Muscle layer of colon (tissue), 2 donors: ENCODE data around the gene LIN7A.

Experiments used
- H3K27ac ChIP-seq: one replicate; pipeline ENCODE4 v1.7.0; 2013; ENCODE audit warnings: low read depth, mild to moderate bottlenecking, low read length, moderate library complexity
- H3K27me3 ChIP-seq, 2 donors: one replicate each; pipeline ENCODE4 v1.7.0; 2013; ENCODE audit warnings: low read length in 2 of 2, mild to moderate bottlenecking in 2 of 2; ENCODE audit not compliant: insufficient read depth in 2 of 2, control insufficient read depth in 1 of 2
- H3K36me3 ChIP-seq: one replicate; pipeline ENCODE4 v1.7.0; 2013; ENCODE audit warnings: mild to moderate bottlenecking, low read length; ENCODE audit not compliant: insufficient read depth
- H3K4me1 ChIP-seq: one replicate; pipeline ENCODE4 v1.7.0; 2013; ENCODE audit warnings: mild to moderate bottlenecking, low read length; ENCODE audit not compliant: insufficient read depth
- H3K4me3 ChIP-seq, 2 donors: one replicate each; pipeline ENCODE4 v1.7.0; 2013; ENCODE audit warnings: low read length in 2 of 2, low read depth in 1 of 2, mild to moderate bottlenecking in 1 of 2, moderate library complexity in 1 of 2
- H3K9ac ChIP-seq: one replicate; pipeline ENCODE4 v1.7.0; 2013; ENCODE audit warnings: low read length
- H3K9me3 ChIP-seq: one replicate; pipeline ENCODE4 v1.7.0; 2013; ENCODE audit warnings: mild to moderate bottlenecking, low read length
- donor health status: abdominal sarcoma.
- donor health status: Adenocarcinoma of cecum.

The LIN7A gene

DNA sequence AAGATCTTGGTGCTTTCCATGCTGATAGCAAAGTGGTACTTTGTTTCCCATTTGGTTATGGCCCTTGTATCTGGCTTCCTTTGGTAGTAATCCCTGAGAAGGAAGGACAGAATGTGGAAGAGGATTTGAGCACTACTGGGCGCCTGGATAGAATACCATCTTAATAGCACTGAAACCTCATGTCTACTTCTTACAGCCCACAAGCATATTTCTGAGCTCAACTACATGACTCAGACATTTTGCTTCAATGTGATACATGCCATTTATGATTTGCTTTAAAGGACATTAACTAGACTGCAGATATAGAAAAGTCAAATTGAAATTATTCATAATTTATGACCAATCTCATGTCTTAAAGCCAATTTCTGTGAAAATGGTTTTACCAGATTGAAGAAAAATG is 80.4 kb downstream of the LIN7A start:
- Histone ChIP-seq H3K4me3 (no peak overlapping the region), H3K36me3 (no peaks in the 10 kb centered on the region), H3K27me3 (no peaks in the 10 kb centered on the region), H3K9me3 (no peaks in the 10 kb centered on the region), H3K4me1 (no peaks in the 10 kb centered on the region), H3K9ac (no peak overlapping the region), H3K27ac (no peak overlapping the region)

DNA sequence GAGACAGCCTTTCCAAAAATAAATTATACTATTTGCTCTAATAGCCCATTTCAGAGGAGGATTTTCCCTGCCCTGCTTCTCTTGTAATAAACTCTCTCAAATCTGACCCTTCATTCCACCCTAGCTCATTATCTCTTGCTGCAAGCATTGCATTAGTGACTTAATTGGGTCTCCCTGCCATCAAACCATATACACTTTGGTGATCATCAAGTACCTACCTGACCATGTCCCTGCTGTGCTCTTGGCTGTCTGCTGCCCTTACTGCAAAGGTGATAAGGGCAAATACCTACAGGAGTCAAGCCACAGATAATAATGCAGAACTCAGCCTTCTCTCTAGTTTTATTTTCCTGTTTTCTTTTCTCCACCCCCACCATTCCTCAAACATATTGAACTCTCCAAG is 88.4 kb downstream of the LIN7A start:
- H3K27me3 ChIP-seq: no peaks in the 10 kb centered on the region
- no peaks in the 10 kb centered on the region for H3K9me3 ChIP-seq
- no peaks in the 10 kb centered on the region for H3K36me3 ChIP-seq
- H3K4me1 ChIP-seq: no peaks in the 10 kb centered on the region
- no peak overlapping the region for H3K27ac ChIP-seq
- no peak overlapping the region for H3K4me3 ChIP-seq
- H3K9ac ChIP-seq: no peak overlapping the region

DNA sequence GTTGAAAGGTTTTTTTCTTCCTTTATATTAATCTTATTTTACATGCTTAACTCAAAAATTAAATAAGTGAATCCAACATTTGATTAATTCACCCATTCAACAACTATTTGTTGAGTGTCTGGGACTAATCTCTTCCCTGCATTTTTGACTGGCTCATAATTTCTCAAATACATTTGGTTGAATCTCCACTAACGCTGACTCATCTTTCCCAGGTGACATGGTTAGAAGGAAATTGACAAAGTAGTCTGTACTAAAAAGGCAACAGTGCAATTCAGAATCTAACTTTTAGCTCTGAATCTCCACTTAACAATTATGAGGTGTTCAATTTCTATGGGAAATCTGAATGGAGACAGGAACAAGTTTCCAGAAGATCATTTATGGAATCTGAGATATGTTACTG is 88.9 kb downstream of the LIN7A start:
- Histone ChIP-seq H3K36me3 (no peaks in the 10 kb centered on the region), H3K9ac (no peak overlapping the region), H3K4me3 (no peak overlapping the region), H3K9me3 (no peaks in the 10 kb centered on the region), H3K27me3 (no peaks in the 10 kb centered on the region), H3K27ac (no peak overlapping the region), H3K4me1 (no peaks in the 10 kb centered on the region)

DNA sequence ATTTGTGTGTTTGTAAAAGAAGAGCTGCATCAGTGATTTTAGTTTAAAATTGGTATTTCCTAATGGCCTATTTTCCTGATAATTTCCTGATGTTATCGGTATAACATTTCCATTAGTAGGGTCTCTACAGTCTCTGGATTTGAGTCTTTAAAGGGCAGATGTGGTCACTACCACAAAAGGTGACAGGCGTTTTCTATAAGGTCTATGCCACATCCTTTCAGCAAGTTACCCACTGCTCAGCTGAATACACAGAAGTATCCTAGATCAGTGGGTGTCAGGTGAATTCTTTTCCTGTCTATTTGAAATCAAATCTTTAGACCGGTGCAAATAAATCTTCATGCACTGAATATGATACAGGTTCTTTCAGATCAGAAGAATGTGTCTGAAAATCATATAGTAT is 90.2 kb downstream of the LIN7A start:
- Histone ChIP-seq H3K9me3 (no peaks in the 10 kb centered on the region), H3K4me1 (no peaks in the 10 kb centered on the region), H3K4me3 (no peak overlapping the region), H3K36me3 (no peaks in the 10 kb centered on the region), H3K9ac (no peak overlapping the region), H3K27me3 (no peaks in the 10 kb centered on the region), H3K27ac (no peak overlapping the region)

DNA sequence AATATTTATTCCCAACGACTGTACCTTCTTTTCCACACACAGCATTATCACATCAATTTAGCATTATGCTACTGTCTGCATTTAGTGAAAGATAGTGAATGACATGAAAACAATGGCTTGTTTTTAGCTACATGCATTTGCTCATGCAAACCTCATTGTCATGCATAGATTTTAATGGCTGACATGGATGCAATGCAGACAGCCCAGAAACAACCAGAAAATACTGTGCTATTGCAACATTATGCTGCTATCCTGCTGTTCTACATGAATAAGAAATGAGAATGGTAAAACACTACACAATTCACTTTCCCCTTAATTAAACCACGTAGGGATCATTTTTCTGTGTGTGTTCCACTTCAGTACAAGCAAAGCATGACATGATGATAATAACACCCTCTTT is 90.8 kb downstream of the LIN7A start:
- H3K9ac ChIP-seq: no peak overlapping the region

DNA sequence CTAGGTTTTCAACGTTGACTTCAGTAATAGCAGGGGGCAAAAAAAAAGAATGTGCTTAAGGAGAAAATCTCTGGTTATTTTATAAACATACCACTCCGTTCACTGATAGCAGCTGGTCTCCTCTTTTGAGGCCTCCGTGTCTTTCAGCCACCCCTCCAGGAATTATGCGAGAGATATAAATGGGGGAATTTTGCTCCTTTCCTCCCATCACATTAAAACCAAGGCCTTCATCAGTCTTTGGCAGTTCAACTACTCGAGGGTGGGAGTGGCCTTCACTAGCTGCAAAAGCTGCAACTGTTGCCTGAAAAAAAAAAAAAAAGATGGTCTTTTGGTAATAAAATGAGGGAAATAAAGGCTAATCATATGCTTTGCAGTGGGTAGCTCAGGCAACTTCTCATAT is 92.1 kb downstream of the LIN7A start:
- Histone ChIP-seq H3K27me3 (no peaks in the 10 kb centered on the region), H3K9me3 (no peaks in the 10 kb centered on the region), H3K4me3 (no peak overlapping the region), H3K27ac (no peak overlapping the region), H3K9ac (no peak overlapping the region), H3K4me1 (no peaks in the 10 kb centered on the region), H3K36me3 (no peaks in the 10 kb centered on the region)

More for the DNA sequence above, 90.8 kb downstream of the LIN7A start:
- no peaks in the 10 kb centered on the region for H3K27me3 ChIP-seq
- no peaks in the 10 kb centered on the region for H3K4me1 ChIP-seq
- H3K36me3 ChIP-seq: no peaks in the 10 kb centered on the region
- H3K9me3 ChIP-seq: no peaks in the 10 kb centered on the region
- H3K4me3 ChIP-seq: no peak overlapping the region
- H3K27ac ChIP-seq: no peak overlapping the region

DNA sequence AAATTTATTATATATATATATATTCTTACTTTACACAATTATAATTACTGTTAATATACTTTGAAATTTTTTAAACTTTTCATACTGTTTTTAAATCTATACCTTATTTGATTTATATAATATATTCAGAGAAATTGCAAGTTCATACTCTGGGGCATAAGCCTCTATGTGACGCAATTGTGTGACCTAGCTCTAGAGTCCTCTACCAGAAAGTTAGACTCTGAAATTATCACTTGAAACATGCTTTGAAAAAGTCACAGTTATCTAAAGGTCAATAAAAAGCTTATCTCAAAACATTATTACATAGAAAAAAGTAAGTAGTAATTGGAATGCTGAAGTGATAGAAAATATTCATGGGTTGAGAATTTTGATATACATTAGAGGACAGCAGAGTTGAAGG is 93.8 kb downstream of the LIN7A start:
- H3K4me1 ChIP-seq: peaks cover 1% of the 10 kb centered on the region
- no peak overlapping the region for H3K27ac ChIP-seq
- H3K9ac ChIP-seq: no peak overlapping the region
- H3K36me3 ChIP-seq: no peaks in the 10 kb centered on the region
- no peaks in the 10 kb centered on the region for H3K9me3 ChIP-seq
- no peak overlapping the region for H3K4me3 ChIP-seq
- H3K27me3 ChIP-seq: no peaks in the 10 kb centered on the region

DNA sequence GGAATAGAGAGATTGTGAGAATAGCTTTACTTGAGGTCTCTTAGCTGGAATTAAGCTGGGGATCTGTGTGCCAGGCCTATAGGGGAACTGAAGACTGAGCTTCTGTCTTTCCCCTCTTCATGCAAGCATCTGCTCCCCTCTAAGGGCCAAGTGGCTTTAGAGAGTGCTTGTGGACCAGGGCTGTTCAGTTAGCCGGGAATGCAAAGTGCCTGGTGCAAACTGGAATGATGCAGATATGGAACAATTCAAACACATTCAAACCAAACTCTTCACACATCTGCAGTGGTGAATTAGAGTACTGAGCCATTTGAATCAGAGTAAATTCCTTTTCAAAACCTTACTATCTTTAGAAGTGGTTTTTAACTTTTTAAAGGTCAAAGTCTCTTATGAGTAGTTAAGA is 99.0 kb downstream of the LIN7A start:
- no peak overlapping the region for H3K9ac ChIP-seq
- peaks cover 14% of the 10 kb centered on the region for H3K4me1 ChIP-seq
- no peaks in the 10 kb centered on the region for H3K36me3 ChIP-seq
- H3K27me3 ChIP-seq: no peaks in the 10 kb centered on the region
- H3K27ac ChIP-seq: no peak overlapping the region
- H3K9me3 ChIP-seq: no peaks in the 10 kb centered on the region
- no peak overlapping the region for H3K4me3 ChIP-seq

DNA sequence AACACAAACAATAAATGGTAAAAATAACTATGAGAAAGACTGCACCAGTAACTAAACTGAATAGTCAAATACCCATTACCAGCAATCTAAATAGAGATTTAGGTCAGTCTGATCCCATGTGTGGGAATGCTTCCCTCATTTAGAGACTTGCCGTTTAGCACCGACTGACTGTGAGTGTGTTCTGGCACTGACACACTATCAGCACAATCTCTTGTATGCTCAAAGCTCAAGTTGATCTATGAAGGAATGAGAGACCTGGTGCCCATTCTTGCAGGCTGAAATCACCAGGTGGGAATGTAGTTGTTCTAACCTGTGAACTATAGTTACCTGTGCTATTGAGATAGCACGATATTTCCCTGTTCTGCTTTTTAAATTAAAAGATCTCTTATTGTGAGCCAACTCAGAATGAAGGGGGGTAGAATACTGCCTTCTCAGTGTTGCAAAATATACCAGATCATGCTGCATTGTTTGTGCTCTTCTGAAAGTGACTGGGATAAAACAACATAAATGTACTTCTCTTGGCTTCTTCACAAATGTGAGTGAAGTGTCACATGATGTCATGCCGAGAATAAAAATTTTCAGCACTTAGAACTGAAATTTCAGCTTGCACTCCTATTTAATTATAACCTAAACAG is 99.6 kb downstream of the LIN7A start:
- Histone ChIP-seq H3K27ac (no peak overlapping the region), H3K36me3 (no peaks in the 10 kb centered on the region), H3K9me3 (no peaks in the 10 kb centered on the region), H3K4me1 (peaks cover 14% of the 10 kb centered on the region), H3K4me3 (no peak overlapping the region), H3K9ac (no peak overlapping the region), H3K27me3 (no peaks in the 10 kb centered on the region)

DNA sequence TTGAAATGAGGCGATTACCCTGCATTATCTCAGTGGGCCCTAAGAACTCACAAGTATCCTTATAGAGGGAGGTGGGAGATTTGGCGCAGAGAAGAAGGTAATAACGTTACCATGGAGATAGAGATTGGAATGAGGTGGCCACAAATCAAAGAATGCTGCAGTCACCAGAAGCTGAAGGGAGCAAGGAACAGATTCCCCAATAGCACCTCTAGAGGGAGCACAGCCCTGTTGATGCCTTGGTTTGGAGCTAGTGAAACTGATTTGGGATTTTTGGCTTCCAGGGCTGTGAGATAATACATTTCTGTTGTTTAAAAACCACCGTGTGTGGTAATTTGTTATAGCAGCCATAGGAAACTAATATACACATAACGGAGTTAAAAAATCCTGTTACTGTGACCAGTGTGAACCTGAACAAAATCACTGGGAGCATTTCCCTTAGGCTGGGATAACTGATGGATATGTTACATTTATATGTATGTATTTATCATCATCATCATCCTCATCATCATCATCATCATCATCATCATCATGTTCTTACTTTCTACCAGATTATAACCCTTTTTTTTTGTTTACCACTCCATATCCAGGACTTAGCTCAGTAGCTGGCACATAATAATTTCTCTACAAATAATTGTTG is 100.3 kb downstream of the LIN7A start:
- Histone ChIP-seq H3K9me3 (no peaks in the 10 kb centered on the region), H3K9ac (no peak overlapping the region), H3K27me3 (no peaks in the 10 kb centered on the region), H3K4me1 (peaks cover 14% of the 10 kb centered on the region), H3K27ac (no peak overlapping the region), H3K36me3 (no peaks in the 10 kb centered on the region), H3K4me3 (no peak overlapping the region)

DNA sequence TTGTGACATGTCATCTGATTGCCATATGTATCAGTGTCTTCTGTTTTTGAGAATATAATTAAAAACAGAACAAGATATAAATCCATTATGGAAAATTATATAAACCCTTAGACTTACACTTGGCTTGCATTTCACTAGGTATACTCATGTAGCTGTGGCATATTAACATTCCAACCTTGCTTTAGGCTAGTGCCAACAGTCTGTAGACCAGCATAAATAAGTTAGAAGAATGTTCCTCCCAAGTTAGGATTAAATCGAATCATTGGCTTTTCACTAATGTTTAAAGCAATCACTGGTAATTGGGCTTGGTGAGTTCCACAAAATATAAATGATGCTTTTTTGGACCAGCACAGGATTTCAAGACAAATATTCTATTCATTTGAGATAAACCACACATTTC is 103.0 kb downstream of the LIN7A start:
- no peak overlapping the region for H3K9ac ChIP-seq
- no peaks in the 10 kb centered on the region for H3K36me3 ChIP-seq
- H3K9me3 ChIP-seq: no peaks in the 10 kb centered on the region
- no peaks in the 10 kb centered on the region for H3K27me3 ChIP-seq
- no peak overlapping the region for H3K4me3 ChIP-seq
- H3K4me1 ChIP-seq: peaks cover 14% of the 10 kb centered on the region
- no peak overlapping the region for H3K27ac ChIP-seq

DNA sequence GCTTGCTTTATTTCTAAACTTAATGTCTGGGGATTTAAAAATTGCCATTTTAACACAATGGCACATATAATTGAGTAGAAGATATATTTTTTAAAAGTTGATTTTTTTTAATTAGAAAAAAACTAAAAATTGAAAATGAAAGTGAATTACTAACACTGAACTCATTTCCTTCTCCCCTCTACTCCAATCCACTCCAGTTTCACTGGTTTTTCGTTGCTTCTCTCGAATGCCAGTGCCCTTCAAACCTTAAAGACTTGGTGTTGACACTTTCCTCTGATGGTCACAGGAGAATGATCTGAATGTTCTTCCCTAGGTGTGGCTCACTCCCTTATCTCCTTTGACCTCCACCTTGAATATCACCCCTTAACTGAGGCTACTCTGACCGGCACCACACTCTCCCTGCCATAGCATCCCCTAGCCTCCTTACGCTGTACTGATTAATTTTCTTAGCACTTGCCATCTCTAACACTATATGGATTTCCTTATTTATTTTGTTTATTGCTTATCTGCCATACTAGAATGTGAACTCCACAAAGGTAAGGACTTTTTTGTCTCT is 107.1 kb downstream of the LIN7A start:
- Histone ChIP-seq H3K4me1 (no peaks in the 10 kb centered on the region), H3K27me3 (no peaks in the 10 kb centered on the region), H3K27ac (no peak overlapping the region), H3K4me3 (no peak overlapping the region), H3K9me3 (no peaks in the 10 kb centered on the region), H3K9ac (no peak overlapping the region), H3K36me3 (no peaks in the 10 kb centered on the region)
